Activated CD8-positive, alpha-beta memory T cell treated with anti-CD3 and anti-CD28 coated beads, Interleukin-2, amount 10 ng/mL, durations not matched to agents 7 days and 5 days (primary cell): Measurements from ENCODE around the gene GANAB. TPM values are rescaled to one million over a fixed set of nuclear protein-coding genes. Genes with fewer than 3 reads are reported as not detected.

Experiments
- total RNA-seq, 2 experiments: library from RNA; stranded (reverse); gene quantifications; one replicate each; pipeline ENCODE4 v1.2.3, GENCODE V29; 2021

The GANAB gene
- total RNA-seq, 2 experiments from 2014 or later, result 248 to 275 TPM

Other genes with a start within 250 kb of the GANAB start
- not detected for gene SCGB1A1, start 227.6 kb downstream of the GANAB start, total RNA-seq
- gene AHNAK, start 99.8 kb downstream of the GANAB start, total RNA-seq, result 100 to 1,000 TPM; 180 to 390 TPM
- gene EEF1G, start 72.7 kb downstream of the GANAB start, total RNA-seq, result 1,000 to 10,000 TPM in 1 of 2 experiments, 100 to 1,000 TPM in 1; 878 to 1,201 TPM
- 10 to 100 TPM; 24.7 to 29.6 TPM for gene TUT1, start 55.1 kb downstream of the GANAB start, total RNA-seq
- 100 to 1,000 TPM; 245 to 264 TPM for gene MTA2, start 44.7 kb downstream of the GANAB start, total RNA-seq
- gene EML3, start 33.8 kb downstream of the GANAB start, total RNA-seq, result 100 to 1,000 TPM; 132 to 133 TPM
- 1 to 10 TPM; 1.1 to 1.5 TPM for gene ROM1, start 33.4 kb downstream of the GANAB start, total RNA-seq
- gene B3GAT3, start 24.6 kb downstream of the GANAB start, total RNA-seq, result 10 to 100 TPM; 64.5 to 69.7 TPM
- gene INTS5, start 6.7 kb upstream of the GANAB start, total RNA-seq, result 10 to 100 TPM; 27.9 to 35.7 TPM
- gene C11orf98, start 18.6 kb upstream of the GANAB start, total RNA-seq, result 100 to 1,000 TPM; 130 to 131 TPM
- gene CSKMT, start 18.7 kb upstream of the GANAB start, total RNA-seq, result 10 to 100 TPM; 23.7 to 31.0 TPM
- 1 to 10 TPM; 7.2 to 9.0 TPM for gene UQCC3, start 25.1 kb upstream of the GANAB start, total RNA-seq
- 10 to 100 TPM; 17.7 to 27.5 TPM for gene LBHD1, start 25.7 kb upstream of the GANAB start, total RNA-seq
- 100 to 1,000 TPM; 115 to 152 TPM for gene UBXN1, start 32.5 kb upstream of the GANAB start, total RNA-seq
- gene LRRN4CL, start 42.9 kb upstream of the GANAB start, total RNA-seq, result under 1 TPM; 0.14 to 0.15 TPM
- 10 to 100 TPM; 24.2 to 29.6 TPM for gene BSCL2, start 60.8 kb upstream of the GANAB start, total RNA-seq
- gene GNG3, start 61.1 kb upstream of the GANAB start, total RNA-seq, result not detected
- 10 to 100 TPM; 61.6 to 66.6 TPM for gene HNRNPUL2, start 80.8 kb upstream of the GANAB start, total RNA-seq
- gene TTC9C, start 81.9 kb upstream of the GANAB start, total RNA-seq, result 10 to 100 TPM; 47.5 to 49.2 TPM
- gene ZBTB3, start 107.5 kb upstream of the GANAB start, total RNA-seq, result 10 to 100 TPM in 1 of 2 experiments, 1 to 10 TPM in 1; 9.3 to 10.2 TPM
- gene POLR2G, start 115.0 kb upstream of the GANAB start, total RNA-seq, result 100 to 1,000 TPM in 1 of 2 experiments, 10 to 100 TPM in 1; 77.2 to 110 TPM
- gene TAF6L, start 124.8 kb upstream of the GANAB start, total RNA-seq, result 10 to 100 TPM; 23.5 to 25.0 TPM
- 10 to 100 TPM; 42.4 to 43.0 TPM for gene TMEM179B, start 140.8 kb upstream of the GANAB start, total RNA-seq
- gene TMEM223, start 145.4 kb upstream of the GANAB start, total RNA-seq, result 10 to 100 TPM; 14.4 to 17.9 TPM
- 100 to 1,000 TPM in 1 of 2 experiments, 10 to 100 TPM in 1; 93.6 to 120 TPM for gene NXF1, start 158.8 kb upstream of the GANAB start, total RNA-seq
- 10 to 100 TPM; 30.8 to 38.4 TPM for gene STX5, start 185.4 kb upstream of the GANAB start, total RNA-seq
- gene TEX54, start 186.2 kb upstream of the GANAB start, total RNA-seq, result not detected
- 10 to 100 TPM; 82.9 to 83.9 TPM for gene WDR74, start 193.0 kb upstream of the GANAB start, total RNA-seq
- gene SLC3A2, start 234.3 kb upstream of the GANAB start, total RNA-seq, result 100 to 1,000 TPM; 213 to 259 TPM